GM23248 (cell line): ENCODE measurements around the gene RBPMS2. TPM values are rescaled to one million over a fixed set of nuclear protein-coding genes. Genes with fewer than 3 reads are reported as not detected.
A peak's percentile ranks its signal among the peaks of the same experiment; 100 is the strongest.

Experiments used
- DNase-seq: peaks from one replicate; pipeline ENCODE4 v3.0.0-alpha.2; 2015
- H2AFZ ChIP-seq: fragments of 200-600 bp; sonication (generic); 2 replicates; pipeline ENCODE4 v1.6.1; 2016; ENCODE audit warnings: antibody characterized with exemption
- H3F3A ChIP-seq: fragments of 200-600 bp; sonication (generic); 2 replicates; pipeline ENCODE4 v1.6.1; 2016; ENCODE audit warnings: mild to moderate bottlenecking, antibody characterized with exemption, mixed run types; ENCODE audit not compliant: insufficient read depth
- H3K27ac ChIP-seq: fragments of 200-600 bp; sonication (generic); 2 replicates; pipeline ENCODE4 v1.5.1; 2016; ENCODE audit warnings: mild to moderate bottlenecking
- H3K27me3 ChIP-seq: fragments of 200-600 bp; sonication (generic); replicated peaks from 2 replicates; pipeline ENCODE4 v1.6.1; 2016; ENCODE audit warnings: mild to moderate bottlenecking; ENCODE audit not compliant: insufficient read depth
- H3K36me3 ChIP-seq: fragments of 200-600 bp; sonication (generic); 2 replicates; pipeline ENCODE4 v1.6.1; 2016; ENCODE audit warnings: low read depth, mild to moderate bottlenecking
- H3K4me1 ChIP-seq: fragments of 200-600 bp; sonication (generic); 2 replicates; pipeline ENCODE4 v1.6.1; 2016; ENCODE audit warnings: mild to moderate bottlenecking; ENCODE audit not compliant: insufficient read depth
- H3K4me2 ChIP-seq: fragments of 200-600 bp; sonication (generic); one replicate; pipeline ENCODE4 v1.6.1; 2016; ENCODE audit warnings: mild to moderate bottlenecking; ENCODE audit not compliant: unreplicated experiment
- H3K4me3 ChIP-seq: fragments of 200-600 bp; sonication (generic); 2 replicates; pipeline ENCODE4 v1.5.1; 2016; ENCODE audit warnings: mild to moderate bottlenecking
- H3K79me2 ChIP-seq: fragments of 200-600 bp; sonication (generic); 2 replicates; pipeline ENCODE4 v1.6.1; 2016; ENCODE audit warnings: mild to moderate bottlenecking; ENCODE audit not compliant: insufficient read depth
- H3K9ac ChIP-seq: fragments of 200-600 bp; sonication (generic); 2 replicates; pipeline ENCODE4 v1.6.1; 2016; ENCODE audit warnings: mild to moderate bottlenecking
- H3K9me2 ChIP-seq: fragments of 200-600 bp; sonication (generic); 2 replicates; pipeline ENCODE4 v1.6.1; 2016; ENCODE audit warnings: mixed run types, mild to moderate bottlenecking, moderate library complexity; ENCODE audit not compliant: insufficient read depth
- H3K9me3 ChIP-seq: fragments of 200-600 bp; sonication (generic); one replicate; pipeline ENCODE4 v1.6.1; 2017; ENCODE audit warnings: low read depth
- H4K20me1 ChIP-seq: fragments of 200-600 bp; sonication (generic); 2 replicates; pipeline ENCODE4 v1.6.0; 2016; ENCODE audit not compliant: insufficient read depth
- EZH2 ChIP-seq: fragments of 200-600 bp; sonication (generic); IDR thresholded peaks from 2 replicates; pipeline ENCODE4 v1.6.1; 2018; ENCODE audit warnings: antibody characterized with exemption, mild to moderate bottlenecking; ENCODE audit not compliant: insufficient read depth, poor library complexity, severe bottlenecking
- EZH2phosphoT487 ChIP-seq: fragments of 200-600 bp; sonication (generic); IDR thresholded peaks from 2 replicates; pipeline ENCODE4 v1.6.1; 2018; ENCODE audit warnings: antibody characterized with exemption, moderate library complexity, mild to moderate bottlenecking, low read depth; ENCODE audit not compliant: insufficient read depth
- WGBS, 2 experiments: methylation state at CpG; one replicate each; pipeline ENCODE4 v1.1.6; 2015 to 2017; ENCODE audit warnings: low lambda C conversion rate in 2 of 2, low coverage in 1 of 2; ENCODE audit errors: missing lambda C conversion rate in 2 of 2; 5-methylcytosine and 5-hydroxymethylcytosine counted together
- in situ Hi-C: fragments of 300-500 bp; cut with MboI; formaldehyde crosslinking; loops from 2 replicates; pipeline ENCODE4 v1.15.0; 2020
- polyA plus RNA-seq: library from polyadenylated mRNA; unstranded; fragments of >200 nt; fragmentation: Nextera tagmentation; extraction: Ambion mirVana; gene quantifications from 2 replicates; pipeline ENCODE4 v1.2.1, GENCODE V29; 2016
- total RNA-seq: library from RNA; depleted of rRNA; stranded (reverse); fragments of >200 nt; shearing (Covaris generic); gene quantifications from 2 replicates; pipeline ENCODE4 v1.2.3, GENCODE V29; 2014

RBPMS2 gene
- total and polyA plus RNA-seq, 2 experiments from 2014 or later, result 0.71 TPM; not detected in 1

DNA sequence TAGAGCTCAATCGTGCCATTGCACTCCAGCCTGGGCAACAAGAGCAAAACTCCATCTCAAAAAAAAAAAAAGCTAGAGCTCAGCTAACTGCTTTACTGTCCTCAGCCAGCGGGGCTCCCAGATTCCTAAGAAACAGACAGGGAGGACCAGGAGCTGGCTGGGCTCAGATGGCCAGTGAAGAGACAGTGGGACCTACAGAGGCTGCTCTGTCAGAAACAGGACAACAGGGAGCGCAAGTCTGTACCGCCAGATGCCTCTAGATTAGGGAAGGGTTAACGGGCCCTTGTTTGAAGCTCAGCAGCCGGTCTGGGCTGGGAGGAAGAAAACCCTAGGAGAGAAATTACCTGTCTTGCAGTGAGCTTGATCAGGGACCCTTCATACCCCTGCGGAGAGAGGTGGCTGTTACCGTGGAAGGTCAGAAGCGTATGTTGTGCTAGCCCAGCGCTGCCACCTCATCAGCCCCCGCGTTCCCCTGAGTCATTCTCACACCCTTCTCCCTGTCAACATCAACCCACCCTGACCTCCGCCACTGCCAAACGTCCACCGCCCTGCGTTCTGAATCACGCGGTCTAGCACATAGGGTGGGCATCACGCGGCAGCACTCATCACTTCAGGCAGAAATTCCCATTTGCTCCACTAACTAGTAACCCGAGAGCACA is 25.3 kb downstream of the RBPMS2 start:
- 51 to 53% methylated on average over 20 to 21 of the region's 21 CpGs for WGBS, 2 experiments
- DNase-seq, result peak; percentile 80
- Histone ChIP-seq H3K4me1 (peaks cover 29% of the 10 kb centered on the region), H3F3A (0 out of 2 replicates have a peak, but pooled peaks cover 13% of the 10 kb centered on the region), H3K27me3 (no peaks in the 10 kb centered on the region; the same call in 1 of the 2 replicates), H3K27ac (no peak overlapping the region; the same call in 1 of the 2 replicates), H3K79me2 (no peaks in the 10 kb centered on the region), H2AFZ (no peak overlapping the region), H4K20me1 (no peaks in the 10 kb centered on the region), H3K36me3 (no peaks in the 10 kb centered on the region), H3K4me3 (no peak overlapping the region), H3K9me3 (no peaks in the 10 kb centered on the region), H3K4me2 (peak overlapping the region; percentile 31), H3K9me2 (no peaks in the 10 kb centered on the region), H3K9ac (peak overlapping the region; percentile 53; the same call in 1 of the 2 replicates)
- in situ Hi-C loops, result no loop called here
- no peak for TF ChIP-seq EZH2phosphoT487
- TF ChIP-seq EZH2, result no peak

- Histone ChIP-seq H2AFZ (no peak overlapping the region), H3K79me2 (no peaks in the 10 kb centered on the region), H4K20me1 (no peaks in the 10 kb centered on the region), H3F3A (0 out of 2 replicates have a peak, but pooled peaks cover 13% of the 10 kb centered on the region), H3K9me2 (no peaks in the 10 kb centered on the region), H3K4me2 (peak overlapping the region; percentile 30), H3K4me3 (no peak overlapping the region), H3K27ac (no peak overlapping the region), H3K9me3 (no peaks in the 10 kb centered on the region), H3K9ac (no peak overlapping the region), H3K27me3 (no peaks in the 10 kb centered on the region), H3K4me1 (peaks cover 29% of the 10 kb centered on the region), H3K36me3 (no peaks in the 10 kb centered on the region)
- in situ Hi-C loops, result no loop called here
- DNase-seq, result peak; percentile 90
- no peak for TF ChIP-seq EZH2phosphoT487
- TF ChIP-seq EZH2, result no peak
- WGBS, 2 experiments, result 31 to 34% methylated on average over 11 of the region's 11 CpGs
Observed at GRCh38 chr15:64749167-64749566, 26.2 kb downstream of the RBPMS2 start.

- peaks cover 24% of the 10 kb centered on the region for H3K4me1 ChIP-seq
- no peaks in the 10 kb centered on the region for H4K20me1 ChIP-seq
- no peak overlapping the region for H3K27ac ChIP-seq
- 0 out of 2 replicates have a peak, but pooled peaks cover 13% of the 10 kb centered on the region for H3F3A ChIP-seq
- no peak overlapping the region for H3K4me3 ChIP-seq
- no peak overlapping the region for H2AFZ ChIP-seq
- no peak for DNase-seq
- TF ChIP-seq EZH2phosphoT487 (no peak), EZH2 (no peak)
- H3K9me3 ChIP-seq, result no peaks in the 10 kb centered on the region
- no peaks in the 10 kb centered on the region for H3K9me2 ChIP-seq
- no peak overlapping the region for H3K9ac ChIP-seq
- H3K27me3 ChIP-seq, result no peaks in the 10 kb centered on the region
- H3K4me2 ChIP-seq, result no peak overlapping the region
- no peaks in the 10 kb centered on the region for H3K79me2 ChIP-seq
- 89 to 94% methylated on average over 9 of the region's 9 CpGs for WGBS, 2 experiments
- H3K36me3 ChIP-seq, result no peaks in the 10 kb centered on the region
- in situ Hi-C loops, result no loop called here
Observed at GRCh38 chr15:64748251-64748650, 27.1 kb downstream of the RBPMS2 start.

GRCh38 chr15:64747578-64747977 is 27.8 kb downstream of the RBPMS2 start:
- Histone ChIP-seq H3K4me2 (no peak overlapping the region), H3K27ac (no peak overlapping the region), H3K79me2 (no peaks in the 10 kb centered on the region), H3K9ac (no peak overlapping the region), H3K36me3 (no peaks in the 10 kb centered on the region), H3K4me3 (no peak overlapping the region), H3F3A (0 out of 2 replicates have a peak, but pooled peaks cover 13% of the 10 kb centered on the region), H3K9me2 (no peaks in the 10 kb centered on the region), H3K4me1 (peaks cover 23% of the 10 kb centered on the region), H3K27me3 (no peaks in the 10 kb centered on the region), H2AFZ (no peak overlapping the region), H3K9me3 (no peaks in the 10 kb centered on the region), H4K20me1 (no peaks in the 10 kb centered on the region)
- DNase-seq, result no peak
- in situ Hi-C loops, result no loop called here
- WGBS, 2 experiments, result 88% methylated on average over 9 of the region's 9 CpGs
- TF ChIP-seq EZH2phosphoT487 (no peak), EZH2 (no peak)
